ENCODE results near the gene ST3GAL3.

Gene ST3GAL3

GRCh38 chr1:43965316-43965715 is 258.0 kb downstream of the ST3GAL3 start:
- no peak for TF ChIP-seq POLR2A (IDR thresholded peaks at IDR 0.05; ENCODE audit: extremely low read depth, insufficient read length)
- no peak for TF ChIP-seq MAX (IDR thresholded peaks at IDR 0.05; ENCODE audit: low read depth, low read length)
- no peak for TF ChIP-seq CTCF (IDR thresholded peaks at IDR 0.05; ENCODE audit: low read depth, low read length)
- TF ChIP-seq MYC (IDR thresholded peaks at IDR 0.05; ENCODE audit: low read depth, low read length) = no peak
- no peak overlapping the region for H3K4me3 ChIP-seq (ENCODE audit: low read depth, low read length)

GRCh38 chr1:43968348-43968948 is 261.1 kb downstream of the ST3GAL3 start:
- no peak for TF ChIP-seq MAX (IDR thresholded peaks at IDR 0.05; ENCODE audit: low read depth, low read length)
- no peak for TF ChIP-seq POLR2A (IDR thresholded peaks at IDR 0.05; ENCODE audit: extremely low read depth, insufficient read length)
- no peak for TF ChIP-seq MYC (IDR thresholded peaks at IDR 0.05; ENCODE audit: low read depth, low read length)
- TF ChIP-seq CTCF (IDR thresholded peaks at IDR 0.05; ENCODE audit: low read depth, low read length) = no peak
- DNase-seq (ENCODE audit: low read depth) = peak; percentile 60
- no peak overlapping the region for H3K4me3 ChIP-seq (ENCODE audit: low read depth, low read length)

More at GRCh38 chr1:43965316-43965715, 258.0 kb downstream of the ST3GAL3 start:
- no peak for DNase-seq (ENCODE audit: low read depth)

GRCh38 chr1:43969416-43969745 is 262.0 kb downstream of the ST3GAL3 start:
- H3K4me3 ChIP-seq (ENCODE audit: low read depth, low read length) = no peak overlapping the region
- no peak for DNase-seq (ENCODE audit: low read depth)
- TF ChIP-seq POLR2A (IDR thresholded peaks at IDR 0.05; ENCODE audit: extremely low read depth, insufficient read length) = no peak
- TF ChIP-seq MYC (IDR thresholded peaks at IDR 0.05; ENCODE audit: low read depth, low read length) = no peak
- no peak for TF ChIP-seq MAX (IDR thresholded peaks at IDR 0.05; ENCODE audit: low read depth, low read length)
- no peak for TF ChIP-seq CTCF (IDR thresholded peaks at IDR 0.05; ENCODE audit: low read depth, low read length)

- TF ChIP-seq MYC (IDR thresholded peaks at IDR 0.05; ENCODE audit: low read depth, low read length) (peak; percentile 97), MAX (IDR thresholded peaks at IDR 0.05; ENCODE audit: low read depth, low read length) (peak; percentile 97), CTCF (IDR thresholded peaks at IDR 0.05; ENCODE audit: low read depth, low read length) (no peak), POLR2A (IDR thresholded peaks at IDR 0.05; ENCODE audit: extremely low read depth, insufficient read length) (peak; percentile 31)
- DNase-seq (ENCODE audit: low read depth) = peak; percentile 97
- peak within 1 kb of the TSS; percentile 89 for H3K4me3 ChIP-seq (ENCODE audit: low read depth, low read length)
These were observed 262.6 kb downstream of the ST3GAL3 start, which contains the start of gene DPH2 for GRCh38 chr1:43969746-43970466. DPH2 (plus strand) TSS chr1:43970010; CDS start chr1:43970176, 166 bp downstream.

- TF ChIP-seq MAX (IDR thresholded peaks at IDR 0.05; ENCODE audit: low read depth, low read length) = no peak
- TF ChIP-seq POLR2A (IDR thresholded peaks at IDR 0.05; ENCODE audit: extremely low read depth, insufficient read length) = no peak
- TF ChIP-seq CTCF (IDR thresholded peaks at IDR 0.05; ENCODE audit: low read depth, low read length) = no peak
- no peak for TF ChIP-seq MYC (IDR thresholded peaks at IDR 0.05; ENCODE audit: low read depth, low read length)
- DNase-seq (ENCODE audit: low read depth) = no peak
- H3K4me3 ChIP-seq (ENCODE audit: low read depth, low read length) = peak overlapping the region; percentile 89
These were observed 263.2 kb downstream of the ST3GAL3 start for GRCh38 chr1:43970502-43970901.

All from NB4 (cell line).